K562 (cell line): ENCODE measurements around the gene HGS. TPM values are rescaled to one million over a fixed set of nuclear protein-coding genes. Genes with fewer than 3 reads are reported as not detected.
A peak's percentile ranks its signal among the peaks of the same experiment; 100 is the strongest.

Source experiments
- MTF1 ChIP-seq: fragments of 250-450 bp; sonication (Bioruptor Pico); IDR thresholded peaks from 2 replicates; pipeline ENCODE4 v1.9.0; 2021; ENCODE audit warnings: moderate library complexity, mild to moderate bottlenecking, inconsistent platforms, borderline replicate concordance
- RBBP5 ChIP-seq: fragments of 200-600 bp; sonication (generic); IDR thresholded peaks from 2 replicates; pipeline ENCODE4 v1.6.1; 2012; ENCODE audit warnings: borderline replicate concordance, mild to moderate bottlenecking, low read length, control low read depth, inconsistent platforms; ENCODE audit not compliant: insufficient read depth, poor library complexity, severe bottlenecking
- TEAD1 ChIP-seq, 2 experiments: fragments of 450-650 bp in 1 of 2; sonication (generic) in 1 of 2; formaldehyde crosslinking; IDR thresholded peaks; 2 replicates each; pipeline versions ENCODE4 v1.4.0 to v1.8.0; 2020 to 2022; ENCODE audit warnings: mild to moderate bottlenecking in 2 of 2, missing genetic modification reagents in 1 of 2
- ZNF140 ChIP-seq: fragments of 250-450 bp; sonication (Bioruptor Pico); IDR thresholded peaks from 2 replicates; pipeline ENCODE4 v1.8.0; 2021; ENCODE audit warnings: moderate library complexity, mild to moderate bottlenecking, inconsistent platforms
- ZNF766 ChIP-seq: fragments of 200-800 bp; sonication (Bioruptor generic); conservative IDR thresholded peaks from 2 replicates; pipeline ENCODE4 v1.6.1; 2016; ENCODE audit warnings: missing genetic modification characterization, missing compliant biosample characterization
- polyA plus RNA-seq, 8 experiments: library from polyadenylated mRNA; depleted of rRNA in 4 of 8; stranded (reverse) in 5 of 8; unstranded in 3 of 8; fragments of >200 nt; fragmentation: Nextera tagmentation in 2 of 8; fragmentation: Illumina TruSeq in 1 of 8; extraction: Ambion mirVana in 2 of 8; extraction: Trizol in 1 of 8; gene quantifications; 2 replicates each; pipeline versions ENCODE4 v1.2.1 to v1.2.3, GENCODE V29; 2011 to 2014; ENCODE audit warnings: inconsistent platforms in 1 of 8, missing spikeins in 1 of 8
- total RNA-seq, 7 experiments: library from RNA; depleted of rRNA in 6 of 7; stranded (reverse); fragments of >200 nt in 6 of 7; fragmentation: Illumina TruSeq in 2 of 7; extraction: Trizol in 2 of 7; gene quantifications; 2 replicates each; pipeline versions ENCODE4 v1.2.1 to v1.2.3, GENCODE V29; 2011 to 2021; ENCODE audit warnings: low replicate concordance in 1 of 7
- TF ChIP-seq, protein P1 (sequence below), 2 experiments: fragments of 450-650 bp; IDR thresholded peaks; 2 replicates each; pipeline ENCODE4 v1.6.1; 2018; ENCODE audit warnings: mild to moderate bottlenecking in 2 of 2, low read depth in 1 of 2; ENCODE audit not compliant: partially characterized antibody in 2 of 2
- TF ChIP-seq, protein P2 (sequence below): fragments of 250-450 bp; sonication (Bioruptor Pico); IDR thresholded peaks from 2 replicates; pipeline ENCODE4 v1.5.0; 2022; ENCODE audit warnings: mild to moderate bottlenecking
- TF ChIP-seq, protein P3 (sequence below): fragments of 250-450 bp; sonication (Bioruptor Pico); IDR thresholded peaks from 2 replicates; pipeline ENCODE4 v1.8.0; 2021; ENCODE audit warnings: moderate library complexity, mild to moderate bottlenecking, inconsistent platforms
- TF ChIP-seq, protein P4 (sequence below), 2 experiments: fragments of 450-650 bp; formaldehyde crosslinking in 1 of 2; IDR thresholded peaks; 2 replicates each; pipeline versions ENCODE4 v1.4.0 to v1.6.1; 2014 to 2020; ENCODE audit warnings: mild to moderate bottlenecking in 2 of 2, borderline replicate concordance in 1 of 2, low read depth in 1 of 2

HGS gene
- total and polyA plus RNA-seq, 9 of the 15 experiments (the other 6 are each of a cell fraction or from before 2014, with no cell fraction given): 3.9 to 176 (median 77.1) TPM

DNA sequence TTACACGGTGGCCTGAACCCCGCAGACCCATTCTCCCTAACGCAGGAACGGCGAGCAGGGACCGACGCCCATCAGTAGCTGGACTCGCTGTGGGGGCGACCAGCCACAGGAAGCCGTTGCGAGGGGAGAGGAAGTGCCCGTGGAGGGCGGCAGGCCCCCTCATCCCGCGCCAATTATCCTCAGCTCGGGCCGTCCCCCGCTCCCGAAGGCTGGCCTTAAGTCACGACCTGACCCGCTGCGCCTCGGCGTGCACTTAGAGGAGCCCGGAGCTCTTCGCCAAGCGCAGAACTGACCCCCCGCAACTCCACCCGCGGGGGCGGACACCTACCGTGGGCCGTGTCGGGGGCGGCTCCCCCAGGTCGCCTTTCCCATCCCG lies 615 bp upstream of the HGS start (continued):
- TF ChIP-seq, protein P1, sequence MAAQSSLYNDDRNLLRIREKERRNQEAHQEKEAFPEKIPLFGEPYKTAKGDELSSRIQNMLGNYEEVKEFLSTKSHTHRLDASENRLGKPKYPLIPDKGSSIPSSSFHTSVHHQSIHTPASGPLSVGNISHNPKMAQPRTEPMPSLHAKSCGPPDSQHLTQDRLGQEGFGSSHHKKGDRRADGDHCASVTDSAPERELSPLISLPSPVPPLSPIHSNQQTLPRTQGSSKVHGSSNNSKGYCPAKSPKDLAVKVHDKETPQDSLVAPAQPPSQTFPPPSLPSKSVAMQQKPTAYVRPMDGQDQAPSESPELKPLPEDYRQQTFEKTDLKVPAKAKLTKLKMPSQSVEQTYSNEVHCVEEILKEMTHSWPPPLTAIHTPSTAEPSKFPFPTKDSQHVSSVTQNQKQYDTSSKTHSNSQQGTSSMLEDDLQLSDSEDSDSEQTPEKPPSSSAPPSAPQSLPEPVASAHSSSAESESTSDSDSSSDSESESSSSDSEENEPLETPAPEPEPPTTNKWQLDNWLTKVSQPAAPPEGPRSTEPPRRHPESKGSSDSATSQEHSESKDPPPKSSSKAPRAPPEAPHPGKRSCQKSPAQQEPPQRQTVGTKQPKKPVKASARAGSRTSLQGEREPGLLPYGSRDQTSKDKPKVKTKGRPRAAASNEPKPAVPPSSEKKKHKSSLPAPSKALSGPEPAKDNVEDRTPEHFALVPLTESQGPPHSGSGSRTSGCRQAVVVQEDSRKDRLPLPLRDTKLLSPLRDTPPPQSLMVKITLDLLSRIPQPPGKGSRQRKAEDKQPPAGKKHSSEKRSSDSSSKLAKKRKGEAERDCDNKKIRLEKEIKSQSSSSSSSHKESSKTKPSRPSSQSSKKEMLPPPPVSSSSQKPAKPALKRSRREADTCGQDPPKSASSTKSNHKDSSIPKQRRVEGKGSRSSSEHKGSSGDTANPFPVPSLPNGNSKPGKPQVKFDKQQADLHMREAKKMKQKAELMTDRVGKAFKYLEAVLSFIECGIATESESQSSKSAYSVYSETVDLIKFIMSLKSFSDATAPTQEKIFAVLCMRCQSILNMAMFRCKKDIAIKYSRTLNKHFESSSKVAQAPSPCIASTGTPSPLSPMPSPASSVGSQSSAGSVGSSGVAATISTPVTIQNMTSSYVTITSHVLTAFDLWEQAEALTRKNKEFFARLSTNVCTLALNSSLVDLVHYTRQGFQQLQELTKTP (IDR thresholded peaks at IDR 0.05; ENCODE audit: low read depth in 1 of 2, partially characterized antibody in 2 of 2): no peak
- no peak for TF ChIP-seq ZNF766 (CRISPR knock-in tag)
- TF ChIP-seq ZNF140: no peak
- TF ChIP-seq TEAD1 (CRISPR knock-in tag; IDR thresholded peaks at IDR 0.05): no peak
- peak; percentile 43 for TF ChIP-seq RBBP5
- TF ChIP-seq, protein P2, sequence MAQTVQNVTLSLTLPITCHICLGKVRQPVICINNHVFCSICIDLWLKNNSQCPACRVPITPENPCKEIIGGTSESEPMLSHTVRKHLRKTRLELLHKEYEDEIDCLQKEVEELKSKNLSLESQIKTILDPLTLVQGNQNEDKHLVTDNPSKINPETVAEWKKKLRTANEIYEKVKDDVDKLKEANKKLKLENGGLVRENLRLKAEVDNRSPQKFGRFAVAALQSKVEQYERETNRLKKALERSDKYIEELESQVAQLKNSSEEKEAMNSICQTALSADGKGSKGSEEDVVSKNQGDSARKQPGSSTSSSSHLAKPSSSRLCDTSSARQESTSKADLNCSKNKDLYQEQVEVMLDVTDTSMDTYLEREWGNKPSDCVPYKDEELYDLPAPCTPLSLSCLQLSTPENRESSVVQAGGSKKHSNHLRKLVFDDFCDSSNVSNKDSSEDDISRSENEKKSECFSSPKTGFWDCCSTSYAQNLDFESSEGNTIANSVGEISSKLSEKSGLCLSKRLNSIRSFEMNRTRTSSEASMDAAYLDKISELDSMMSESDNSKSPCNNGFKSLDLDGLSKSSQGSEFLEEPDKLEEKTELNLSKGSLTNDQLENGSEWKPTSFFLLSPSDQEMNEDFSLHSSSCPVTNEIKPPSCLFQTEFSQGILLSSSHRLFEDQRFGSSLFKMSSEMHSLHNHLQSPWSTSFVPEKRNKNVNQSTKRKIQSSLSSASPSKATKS (CRISPR knock-in tag): no peak
- TF ChIP-seq, protein P3, sequence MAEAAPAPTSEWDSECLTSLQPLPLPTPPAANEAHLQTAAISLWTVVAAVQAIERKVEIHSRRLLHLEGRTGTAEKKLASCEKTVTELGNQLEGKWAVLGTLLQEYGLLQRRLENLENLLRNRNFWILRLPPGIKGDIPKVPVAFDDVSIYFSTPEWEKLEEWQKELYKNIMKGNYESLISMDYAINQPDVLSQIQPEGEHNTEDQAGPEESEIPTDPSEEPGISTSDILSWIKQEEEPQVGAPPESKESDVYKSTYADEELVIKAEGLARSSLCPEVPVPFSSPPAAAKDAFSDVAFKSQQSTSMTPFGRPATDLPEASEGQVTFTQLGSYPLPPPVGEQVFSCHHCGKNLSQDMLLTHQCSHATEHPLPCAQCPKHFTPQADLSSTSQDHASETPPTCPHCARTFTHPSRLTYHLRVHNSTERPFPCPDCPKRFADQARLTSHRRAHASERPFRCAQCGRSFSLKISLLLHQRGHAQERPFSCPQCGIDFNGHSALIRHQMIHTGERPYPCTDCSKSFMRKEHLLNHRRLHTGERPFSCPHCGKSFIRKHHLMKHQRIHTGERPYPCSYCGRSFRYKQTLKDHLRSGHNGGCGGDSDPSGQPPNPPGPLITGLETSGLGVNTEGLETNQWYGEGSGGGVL (CRISPR knock-in tag): no peak
- TF ChIP-seq, protein P4, sequence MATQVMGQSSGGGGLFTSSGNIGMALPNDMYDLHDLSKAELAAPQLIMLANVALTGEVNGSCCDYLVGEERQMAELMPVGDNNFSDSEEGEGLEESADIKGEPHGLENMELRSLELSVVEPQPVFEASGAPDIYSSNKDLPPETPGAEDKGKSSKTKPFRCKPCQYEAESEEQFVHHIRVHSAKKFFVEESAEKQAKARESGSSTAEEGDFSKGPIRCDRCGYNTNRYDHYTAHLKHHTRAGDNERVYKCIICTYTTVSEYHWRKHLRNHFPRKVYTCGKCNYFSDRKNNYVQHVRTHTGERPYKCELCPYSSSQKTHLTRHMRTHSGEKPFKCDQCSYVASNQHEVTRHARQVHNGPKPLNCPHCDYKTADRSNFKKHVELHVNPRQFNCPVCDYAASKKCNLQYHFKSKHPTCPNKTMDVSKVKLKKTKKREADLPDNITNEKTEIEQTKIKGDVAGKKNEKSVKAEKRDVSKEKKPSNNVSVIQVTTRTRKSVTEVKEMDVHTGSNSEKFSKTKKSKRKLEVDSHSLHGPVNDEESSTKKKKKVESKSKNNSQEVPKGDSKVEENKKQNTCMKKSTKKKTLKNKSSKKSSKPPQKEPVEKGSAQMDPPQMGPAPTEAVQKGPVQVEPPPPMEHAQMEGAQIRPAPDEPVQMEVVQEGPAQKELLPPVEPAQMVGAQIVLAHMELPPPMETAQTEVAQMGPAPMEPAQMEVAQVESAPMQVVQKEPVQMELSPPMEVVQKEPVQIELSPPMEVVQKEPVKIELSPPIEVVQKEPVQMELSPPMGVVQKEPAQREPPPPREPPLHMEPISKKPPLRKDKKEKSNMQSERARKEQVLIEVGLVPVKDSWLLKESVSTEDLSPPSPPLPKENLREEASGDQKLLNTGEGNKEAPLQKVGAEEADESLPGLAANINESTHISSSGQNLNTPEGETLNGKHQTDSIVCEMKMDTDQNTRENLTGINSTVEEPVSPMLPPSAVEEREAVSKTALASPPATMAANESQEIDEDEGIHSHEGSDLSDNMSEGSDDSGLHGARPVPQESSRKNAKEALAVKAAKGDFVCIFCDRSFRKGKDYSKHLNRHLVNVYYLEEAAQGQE (IDR thresholded peaks at IDR 0.05; ENCODE audit: borderline replicate concordance): no peak
- TF ChIP-seq, protein P4 (CRISPR knock-in tag; IDR thresholded peaks at IDR 0.05; ENCODE audit: low read depth): no peak
- no peak for TF ChIP-seq MTF1 (CRISPR knock-in tag)
